ENCODE data around the gene MRRF. TPM values are rescaled to one million over a fixed set of nuclear protein-coding genes. Genes with fewer than 3 reads are reported as not detected.

The MRRF gene
- total RNA-seq, 1 donor from 2014 or later = 27.4 TPM

DNA sequence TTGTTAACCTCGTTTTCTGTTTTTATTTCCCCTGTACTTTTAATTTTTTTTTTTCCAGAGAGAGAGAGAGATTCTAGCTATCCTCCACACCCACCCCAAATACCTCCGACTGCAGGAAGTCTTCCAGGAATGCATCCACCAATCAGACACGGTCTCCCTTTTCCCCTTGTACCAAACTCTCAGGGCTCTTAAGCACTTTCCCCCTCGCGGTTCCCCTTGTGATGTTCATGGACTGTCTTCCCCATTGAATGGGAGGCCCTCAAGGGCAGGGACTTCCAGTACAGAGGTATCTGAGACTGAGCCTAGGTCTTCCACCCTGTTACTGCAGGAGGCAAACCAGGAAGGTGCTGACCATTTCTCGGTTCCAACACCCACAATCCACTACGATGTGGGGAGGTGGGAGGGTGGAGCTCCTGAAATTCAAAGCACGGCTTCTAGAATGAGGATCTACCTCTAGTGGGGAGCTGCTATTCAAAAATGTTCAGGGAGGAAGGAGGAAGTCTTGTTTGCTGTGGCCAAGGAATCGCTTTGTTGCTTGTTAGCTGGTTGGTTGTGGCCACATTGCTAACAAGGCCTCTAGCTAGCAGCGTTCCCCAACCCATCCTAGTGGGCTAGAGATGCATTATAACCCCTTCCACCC, 68.6 kb downstream of the MRRF start:
- no peak for DNase-seq

DNA sequence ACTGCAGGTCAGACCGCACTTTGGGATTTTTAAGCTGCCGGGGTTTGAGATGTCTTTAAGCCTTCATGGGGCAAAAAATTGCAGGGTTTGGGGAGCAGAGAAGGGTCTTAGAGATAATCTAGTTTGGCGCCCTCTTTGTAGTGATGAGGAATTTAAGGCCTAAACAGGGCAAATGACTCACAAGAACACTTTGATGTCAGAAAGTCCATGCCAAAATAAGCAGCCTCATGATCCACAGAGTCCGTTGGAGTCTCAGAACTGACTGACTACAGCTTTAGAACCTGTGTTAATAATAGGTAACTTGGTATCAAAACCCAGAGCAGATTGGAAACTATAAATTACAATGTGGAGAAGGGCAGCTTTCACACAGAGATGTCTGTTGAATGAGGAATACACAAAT, 70.2 kb downstream of the MRRF start:
- no peak for DNase-seq

DNA sequence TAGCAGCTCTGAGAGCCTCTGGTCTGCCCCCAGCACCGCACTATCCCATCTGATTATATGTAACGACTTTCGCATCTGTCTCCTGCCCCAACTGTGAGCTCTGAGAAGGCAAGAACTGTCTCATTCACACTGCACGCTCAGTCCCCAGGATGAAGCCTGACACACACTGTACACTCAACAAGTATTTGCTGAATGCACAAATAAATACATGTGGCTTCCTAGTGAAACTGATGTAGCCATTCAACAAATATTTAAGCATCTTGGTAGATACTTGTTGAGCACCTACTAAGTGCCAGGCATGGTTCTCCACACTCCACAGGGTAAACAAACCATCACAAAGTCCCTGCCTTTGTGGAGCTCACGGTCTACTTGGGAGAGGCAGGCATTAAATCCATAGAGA, 71.5 kb downstream of the MRRF start:
- DNase-seq = no peak

DNA sequence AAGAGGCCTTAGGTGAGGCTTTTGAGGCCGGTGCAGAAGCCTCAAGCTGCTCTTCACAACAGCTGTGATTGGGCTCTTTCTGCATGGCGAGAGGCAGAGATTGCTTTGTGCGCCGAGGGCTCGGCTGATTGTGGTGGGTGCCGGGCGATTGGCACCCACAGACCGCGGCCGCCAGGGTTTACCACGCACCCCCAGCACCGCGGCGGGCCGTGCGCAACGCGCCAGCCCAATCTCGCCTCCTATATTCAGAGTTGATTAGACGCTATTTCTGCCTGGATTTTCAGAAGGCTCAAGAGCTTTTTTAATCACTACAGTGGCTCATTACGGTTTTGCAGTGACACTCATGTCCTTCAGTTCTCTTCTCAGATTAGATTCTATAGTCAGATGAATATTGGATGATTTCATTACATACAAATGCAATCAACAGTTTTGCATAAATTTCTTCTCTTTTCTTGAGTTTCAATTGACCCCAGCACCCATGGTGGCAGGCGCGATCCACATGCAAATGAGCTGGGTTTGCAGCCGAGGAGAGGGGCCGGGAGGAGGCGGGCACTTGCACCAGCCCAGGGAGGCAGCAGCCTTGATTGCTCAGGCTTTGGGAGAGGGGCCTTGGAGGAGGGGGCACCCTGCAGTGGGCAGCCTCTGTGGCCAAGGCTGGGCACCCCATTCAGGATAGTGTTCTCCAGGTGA, 72.3 kb downstream of the MRRF start:
- no peak for DNase-seq

DNA sequence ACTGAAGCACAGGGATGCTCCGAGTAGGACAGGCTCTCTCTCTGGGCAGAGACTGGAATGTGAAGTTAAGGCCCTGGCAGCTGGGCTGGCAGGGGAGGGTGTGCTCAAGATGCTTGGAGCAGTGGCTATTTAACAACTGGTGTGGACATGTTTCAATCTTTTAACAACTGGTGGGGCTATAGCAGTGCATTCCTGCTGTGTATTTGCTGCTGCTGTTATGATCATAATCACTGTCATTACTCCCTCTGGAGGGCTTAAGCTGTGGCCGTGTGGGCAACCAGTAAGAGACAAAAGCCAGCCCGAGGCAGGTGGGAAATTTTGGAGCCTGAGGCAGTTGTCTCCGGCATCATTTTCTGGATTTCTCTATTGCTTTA, 72.9 kb downstream of the MRRF start:
- no peak for DNase-seq

DNA sequence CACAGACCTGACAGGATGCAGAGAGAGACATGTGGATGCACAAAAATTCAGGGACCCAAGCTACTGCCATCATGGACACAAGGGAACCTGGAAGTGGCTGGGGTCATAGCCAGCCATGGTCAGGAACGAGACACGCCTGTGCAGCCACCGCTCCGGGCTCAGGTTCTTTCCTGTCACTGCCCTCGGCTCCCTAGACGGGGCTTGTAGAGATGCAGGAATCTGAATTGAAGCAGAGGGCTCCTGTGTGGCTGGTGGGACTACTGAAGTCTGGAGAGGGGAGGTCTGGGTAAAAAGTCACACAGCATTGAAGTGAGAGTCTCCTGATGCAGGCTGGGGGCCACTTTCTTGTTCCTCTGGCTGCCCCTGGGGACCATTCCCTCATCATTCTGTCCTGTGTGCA, 73.9 kb downstream of the MRRF start:
- no peak for DNase-seq

DNA sequence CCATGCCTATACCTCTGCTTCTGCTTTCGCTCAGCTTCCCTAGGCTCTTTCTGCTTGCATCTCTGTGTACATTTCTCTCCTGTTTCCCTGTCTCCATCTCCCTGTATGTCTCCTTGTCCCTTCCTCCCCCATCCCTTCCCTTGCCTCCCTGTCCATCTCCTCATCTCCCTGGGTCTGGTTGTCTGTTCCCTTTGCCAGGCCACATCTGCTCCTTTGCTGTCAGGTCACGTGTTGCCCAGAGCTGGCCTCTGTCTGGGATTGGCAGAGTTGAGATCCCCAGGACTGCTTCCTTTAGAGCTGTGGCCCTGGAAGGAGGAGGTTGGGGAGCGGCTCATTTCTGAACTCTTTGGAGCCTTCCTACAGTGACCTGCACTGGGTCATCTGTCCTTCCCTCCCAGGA, 74.3 kb downstream of the MRRF start:
- DNase-seq = no peak

DNA sequence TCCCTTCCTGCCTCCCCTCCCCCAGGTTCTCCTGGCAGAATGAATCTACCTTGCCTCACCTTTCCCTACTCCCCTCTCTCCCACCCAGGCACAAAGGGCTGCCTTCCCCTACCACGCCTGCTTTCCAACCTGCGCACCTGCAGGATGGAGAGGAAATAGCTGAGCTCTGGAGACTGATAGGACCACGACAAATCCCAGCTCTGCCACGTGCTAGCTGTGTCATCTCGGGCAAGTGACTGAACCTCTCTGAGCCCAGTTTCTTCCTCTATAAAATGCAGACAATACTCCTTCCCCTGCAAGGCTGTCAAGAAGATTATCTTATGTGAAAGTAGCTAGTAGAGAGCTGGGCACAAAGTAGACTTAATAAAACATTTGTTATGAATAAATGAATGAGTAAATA, 74.9 kb downstream of the MRRF start:
- DNase-seq = no peak

DNA sequence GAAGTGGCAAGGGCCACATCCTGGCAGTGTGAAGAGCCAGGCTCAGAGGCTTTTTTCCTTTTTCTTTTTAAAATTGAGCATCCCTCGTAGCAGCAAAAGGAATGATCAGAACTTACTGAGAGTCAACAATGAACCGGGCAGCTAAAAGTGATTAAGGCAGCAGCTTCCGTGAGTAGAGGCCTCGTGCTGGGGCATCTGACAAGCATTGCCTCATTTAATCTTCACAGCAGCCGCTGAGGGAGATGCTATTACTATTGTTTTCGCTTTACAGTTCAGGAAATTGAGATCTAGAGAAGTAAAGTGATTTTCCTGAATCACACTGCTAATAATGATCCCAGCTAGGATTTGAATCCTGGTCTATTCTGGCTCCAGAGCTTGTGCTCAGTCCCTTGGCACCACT, 75.5 kb downstream of the MRRF start:
- DNase-seq = peak; percentile 17

DNA sequence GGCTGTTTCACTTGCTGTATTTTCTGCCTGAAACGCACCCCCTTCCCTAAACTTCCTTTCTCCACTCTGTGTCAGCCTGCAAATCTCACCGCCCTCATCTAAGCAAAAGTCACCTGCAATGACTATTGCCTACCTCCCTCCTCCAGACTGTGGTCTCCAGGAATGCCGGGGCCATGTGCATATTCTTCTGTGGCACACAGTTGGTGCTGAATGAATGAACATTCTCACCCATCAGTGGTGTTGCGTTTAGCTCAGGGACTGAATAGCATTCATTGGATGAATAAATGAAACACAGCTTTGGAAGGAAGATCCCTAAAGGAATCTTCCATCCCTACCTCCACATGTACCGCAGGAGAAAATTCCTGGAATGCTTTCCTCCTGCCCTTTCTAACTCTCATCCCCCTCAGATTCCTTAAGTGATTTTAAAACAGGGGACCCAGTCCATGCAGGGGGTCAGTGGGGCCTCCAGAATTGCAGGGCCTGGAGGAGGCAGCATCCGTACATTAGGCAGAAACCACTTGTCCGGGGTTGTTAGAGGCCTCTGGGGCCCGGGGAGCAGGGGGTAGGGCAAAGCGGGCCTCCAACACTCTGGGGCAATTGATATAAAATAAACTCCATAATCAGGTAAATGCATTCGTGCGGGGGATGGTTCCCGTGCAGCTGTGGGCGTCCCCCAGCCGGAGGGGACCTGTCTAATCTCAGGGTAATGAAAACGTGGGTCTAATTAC, 77.8 kb downstream of the MRRF start:
- no peak for DNase-seq

DNA sequence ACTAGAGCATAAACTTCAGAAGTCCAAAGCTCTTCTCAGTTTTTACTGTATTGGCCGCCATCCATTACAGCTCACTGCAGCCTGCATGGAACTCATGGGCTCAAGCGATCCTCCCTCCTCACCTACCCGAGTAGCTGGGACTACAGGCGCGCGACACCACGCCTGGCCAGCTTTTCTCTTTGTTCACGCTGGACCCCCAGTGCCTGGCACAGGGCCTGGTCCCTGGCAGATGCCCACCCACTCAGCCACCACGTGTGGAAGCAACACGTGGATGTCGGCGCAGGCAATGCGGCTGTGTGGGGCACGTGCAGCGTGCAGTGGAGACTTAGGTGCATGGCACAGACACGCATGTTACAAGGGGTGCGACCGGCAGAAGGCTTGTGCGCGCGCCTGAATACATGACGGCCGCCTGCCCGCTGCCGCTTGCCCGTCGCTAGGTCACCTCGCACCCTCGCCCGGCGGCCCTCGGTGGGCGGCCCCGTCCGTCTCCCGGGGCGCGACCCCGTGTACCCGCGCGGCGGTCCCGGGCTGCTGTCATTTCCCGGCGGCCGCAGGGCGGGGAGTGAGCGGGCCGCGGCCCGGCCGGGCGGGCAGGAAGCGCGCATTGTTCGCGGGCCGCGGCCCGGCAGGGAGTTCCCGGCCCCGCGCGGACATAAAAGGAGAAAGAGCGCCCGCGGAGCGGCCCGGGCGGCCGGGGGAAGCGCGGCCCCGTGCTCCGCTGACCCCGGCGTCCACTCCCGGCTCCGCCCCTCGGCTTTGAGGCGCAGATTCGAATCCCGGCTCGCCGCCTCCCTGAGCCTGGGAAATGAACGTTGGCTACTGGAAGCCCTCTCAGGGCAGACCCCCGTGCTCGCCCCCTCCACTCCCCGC, 82.0 kb downstream of the MRRF start:
- DNase-seq = no peak

DNA sequence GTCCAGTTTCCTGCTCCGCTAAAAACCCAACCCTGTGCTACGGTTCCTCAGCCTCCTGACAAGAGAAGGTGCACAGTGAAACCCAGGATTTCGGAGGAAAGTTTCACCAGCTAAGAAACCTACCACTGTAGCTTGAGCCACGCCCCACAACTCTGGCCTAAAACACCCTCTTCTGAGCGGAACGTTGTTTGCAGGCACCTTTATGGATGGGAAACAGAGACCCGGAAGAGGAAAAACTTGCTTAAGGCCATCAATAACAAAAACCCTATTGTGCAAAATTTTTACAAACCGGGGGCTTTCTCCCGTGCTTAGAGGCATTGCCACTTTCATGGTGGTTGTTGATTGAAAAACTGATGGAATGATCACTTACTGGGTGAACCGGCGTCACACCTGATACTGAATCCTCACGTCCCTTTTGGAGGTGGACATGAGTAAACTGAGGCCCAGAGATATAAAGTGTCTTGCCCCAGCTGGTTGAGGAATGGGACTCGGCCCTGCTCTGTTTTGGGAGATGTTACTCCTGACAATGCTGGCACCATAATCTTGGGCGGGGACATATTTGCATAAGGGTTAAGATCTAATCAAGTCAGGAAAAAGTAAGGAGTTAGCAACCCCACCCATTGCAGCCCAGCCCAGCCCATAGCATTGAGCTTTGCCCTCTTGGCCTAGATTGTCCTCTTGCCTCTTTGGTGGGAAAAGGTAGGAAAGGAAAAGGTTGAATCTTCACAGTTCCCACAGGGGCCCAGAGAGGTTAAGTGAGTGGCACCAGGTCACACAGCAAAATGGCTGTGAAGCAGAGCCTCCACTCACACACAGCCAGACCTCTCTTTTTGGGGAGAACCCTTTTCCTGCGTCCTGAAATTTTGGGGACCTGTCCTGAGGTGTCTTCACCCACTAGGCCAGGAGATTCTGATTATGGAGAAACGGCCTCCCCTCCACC, 82.9 kb downstream of the MRRF start:
- no peak for DNase-seq

DNA sequence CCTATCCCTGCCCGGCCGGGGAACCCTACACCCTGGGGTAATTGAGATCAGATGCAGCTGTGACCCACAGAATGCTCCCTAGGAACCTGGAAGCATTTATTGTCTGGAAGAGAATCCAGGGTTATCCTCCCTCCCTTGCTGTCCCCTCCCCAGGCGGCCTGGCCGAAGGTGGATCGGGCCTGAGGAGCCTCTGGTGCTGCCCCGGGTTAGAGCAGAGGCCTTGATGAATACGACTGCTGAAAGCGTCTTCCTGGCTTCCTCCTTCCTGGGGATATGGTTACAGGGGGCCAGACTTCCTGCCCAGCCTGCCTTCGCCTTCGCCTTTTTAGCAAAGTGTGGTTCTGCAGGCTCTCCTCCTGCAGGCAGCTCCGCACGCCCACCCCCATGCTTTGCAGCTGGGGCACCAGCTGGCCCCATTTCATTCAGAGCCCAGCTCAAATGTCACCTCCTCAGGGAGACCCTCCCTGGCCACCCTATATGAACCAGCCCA, 83.7 kb downstream of the MRRF start:
- no peak for DNase-seq

DNA sequence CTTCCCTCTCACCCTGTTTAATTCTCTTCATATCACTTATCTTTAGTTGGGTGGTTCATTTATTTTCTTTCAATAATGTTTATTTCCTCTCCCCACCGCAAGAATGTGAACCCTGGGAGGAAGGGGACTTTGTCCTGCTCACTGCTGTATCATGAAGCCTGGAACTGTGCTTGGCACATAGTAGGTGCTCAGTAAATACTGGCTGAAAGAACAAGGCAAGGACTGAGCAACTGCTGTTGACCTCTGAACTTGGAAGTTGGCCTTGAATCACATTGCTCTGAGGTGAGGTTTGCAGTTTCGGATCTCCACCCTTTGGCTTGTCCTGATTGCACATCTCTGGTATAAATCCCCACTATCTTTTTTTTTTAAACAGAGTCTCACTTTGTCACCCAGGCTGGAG, 84.1 kb downstream of the MRRF start:
- DNase-seq = no peak

DNA sequence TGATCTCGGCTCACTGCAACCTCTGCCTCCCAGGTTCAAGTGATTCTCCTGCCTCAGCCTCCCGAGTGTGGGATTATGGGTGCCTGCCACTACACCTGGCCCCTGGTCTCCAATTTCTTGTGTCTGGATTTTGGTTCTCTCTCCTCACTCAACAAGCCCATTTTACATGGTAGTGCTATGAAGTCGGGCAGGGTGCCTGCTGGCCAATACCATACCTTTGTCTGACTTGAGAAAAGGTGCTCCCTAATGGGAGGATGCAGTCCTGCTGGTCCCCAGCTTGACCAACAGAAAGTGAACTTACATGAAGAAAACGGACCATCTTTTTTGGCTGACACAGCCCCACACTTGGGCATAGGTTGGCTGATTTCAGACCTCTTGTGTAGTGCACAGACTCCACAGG, 84.5 kb downstream of the MRRF start:
- no peak for DNase-seq

DNA sequence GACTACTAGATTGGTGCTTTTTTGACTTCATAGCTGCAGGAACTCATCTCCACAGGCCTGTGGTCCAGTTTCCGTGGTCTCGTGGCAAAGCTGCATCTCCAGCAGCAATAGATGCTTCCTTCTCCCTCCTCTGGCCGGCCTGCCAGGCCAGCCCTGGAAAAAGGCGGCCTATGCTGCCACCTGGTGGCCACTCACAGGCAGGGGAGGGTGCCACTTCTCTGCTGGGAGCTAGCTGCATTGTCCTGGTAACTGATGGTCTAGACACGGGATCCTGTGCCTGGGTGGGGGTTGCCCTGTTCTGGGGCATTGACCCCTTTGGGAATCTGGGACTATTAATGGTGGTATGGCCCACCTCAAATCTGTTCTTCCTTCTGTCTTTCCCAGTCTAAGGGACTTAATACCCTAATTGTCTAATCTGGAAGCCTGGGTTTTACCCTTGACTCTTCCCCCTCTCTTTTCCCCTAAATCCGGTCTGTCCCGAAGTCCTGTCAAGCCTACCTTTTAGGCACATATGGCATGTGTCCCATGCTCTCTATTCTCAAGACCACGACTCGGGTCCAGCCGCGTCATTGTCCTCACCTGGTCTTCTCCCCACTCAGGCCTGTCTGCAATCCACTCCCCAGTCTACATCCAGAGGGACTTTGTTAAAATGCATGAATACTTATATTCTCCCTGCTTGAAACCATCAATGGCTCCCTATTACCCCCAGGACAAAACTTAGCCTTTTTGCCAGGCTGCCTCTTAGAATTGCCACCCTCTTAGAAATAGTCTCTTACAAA, 86.1 kb downstream of the MRRF start:
- DNase-seq = peak; percentile 79

DNA sequence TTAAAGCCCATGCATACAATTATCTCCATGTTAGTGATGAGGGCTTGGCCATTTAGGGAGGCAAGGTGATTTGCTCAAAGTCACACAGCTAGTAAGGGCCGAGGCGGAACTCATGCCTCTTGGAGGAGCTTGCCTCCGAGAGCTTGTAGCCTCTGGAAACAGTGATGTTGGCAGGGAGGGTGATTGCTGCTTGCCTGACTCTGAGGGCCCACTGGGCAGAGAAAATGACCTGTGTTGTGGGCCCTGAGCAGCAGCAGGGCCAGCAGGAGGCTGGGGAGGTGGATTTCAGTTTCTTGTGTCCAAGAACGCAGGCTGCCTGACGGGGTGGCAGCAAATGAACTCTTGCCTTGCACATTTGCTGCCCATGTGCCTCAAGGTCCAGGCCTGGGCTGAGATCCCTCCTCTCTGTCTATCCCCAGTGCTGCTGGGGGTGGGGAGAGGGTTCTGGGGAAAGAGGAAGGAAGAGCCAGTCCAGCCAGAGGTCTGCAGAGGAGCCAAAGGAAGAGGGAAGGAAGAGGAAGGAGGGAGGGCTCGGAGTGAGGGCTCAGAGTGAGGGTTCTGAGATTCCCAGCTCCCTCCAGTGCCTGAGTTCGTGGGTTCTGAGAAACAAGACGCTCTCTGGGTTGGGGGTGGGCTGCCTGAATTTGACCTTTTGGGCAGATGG, 90.0 kb downstream of the MRRF start:
- DNase-seq = no peak

DNA sequence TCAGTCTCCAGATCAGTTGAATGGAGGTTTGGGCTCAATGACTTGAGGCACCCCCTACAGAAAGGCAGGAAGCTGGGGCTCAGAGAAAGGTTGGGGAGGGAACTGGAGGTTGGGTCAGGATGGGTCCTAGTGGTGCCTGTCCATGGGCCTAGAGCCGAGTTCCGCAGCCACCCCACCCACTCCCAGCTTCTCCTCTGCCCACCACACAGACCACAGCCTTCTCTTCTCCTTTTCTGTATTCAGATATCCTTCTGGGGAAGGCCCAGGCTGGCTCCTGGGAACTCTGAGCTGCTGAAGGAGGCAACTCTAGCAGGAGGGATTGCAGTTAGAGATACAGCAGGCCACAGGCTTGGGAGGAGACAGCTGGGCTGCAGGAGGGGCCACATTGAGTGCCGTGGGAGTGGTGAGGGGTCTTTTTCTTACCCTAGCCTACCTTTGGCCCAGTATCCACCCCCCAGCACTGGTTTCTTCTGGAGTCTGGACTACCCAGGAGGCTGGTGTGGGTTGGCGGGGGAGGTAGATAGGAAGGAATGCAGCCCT, 90.7 kb downstream of the MRRF start:
- DNase-seq = no peak

DNA sequence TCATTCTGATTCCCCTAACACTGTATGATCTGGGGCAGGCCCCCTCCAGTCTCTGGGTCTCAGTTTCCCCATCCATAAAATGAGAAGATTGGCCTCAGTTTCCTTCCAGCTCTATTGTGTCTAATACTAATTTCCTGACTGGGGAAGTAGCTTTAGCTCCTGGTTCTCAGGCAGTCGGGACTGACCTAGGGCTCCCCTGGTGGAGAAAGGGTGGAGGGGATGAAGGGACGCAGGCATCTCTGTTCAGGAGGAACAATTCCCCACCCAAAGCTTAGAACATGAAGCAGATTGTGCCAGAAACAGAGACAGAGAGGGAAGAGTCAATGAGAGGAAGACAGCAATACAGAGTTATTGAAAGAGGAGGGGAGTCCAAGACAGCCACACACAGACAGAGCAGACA, 91.9 kb downstream of the MRRF start:
- DNase-seq = no peak

DNA sequence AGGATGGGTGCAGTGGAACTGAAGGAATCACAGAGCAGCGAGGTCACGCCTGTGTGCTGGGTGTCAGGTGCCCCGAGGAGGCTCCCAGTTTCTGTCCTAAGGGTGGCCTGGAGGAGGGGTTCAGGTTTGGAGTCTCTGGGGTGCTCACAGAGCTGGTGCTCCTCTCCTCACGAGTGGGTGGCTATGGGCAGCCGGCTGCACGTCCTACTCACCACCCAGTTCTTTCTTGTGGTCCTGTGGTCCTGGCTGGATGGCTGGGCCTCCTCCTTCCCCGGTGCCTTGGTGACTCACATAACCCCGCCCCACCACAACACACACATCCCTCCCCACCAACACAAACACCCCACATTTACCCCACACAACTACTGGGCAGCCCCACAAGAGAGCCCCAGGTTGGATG, 96.2 kb downstream of the MRRF start:
- DNase-seq = no peak
